DOHH2 (cell line): ENCODE measurements around the gene KIF26A.

ENCODE experiments used
- H3F3A ChIP-seq: fragments of 200-600 bp; sonication (generic), shearing (Covaris generic); 2 replicates; pipeline ENCODE4 v1.6.0; 2016; ENCODE audit warnings: antibody characterized with exemption, mild to moderate bottlenecking; ENCODE audit not compliant: control insufficient read depth, insufficient read depth
- H3K27ac ChIP-seq: fragments of 200-600 bp; sonication (generic); 2 replicates; pipeline ENCODE4 v1.5.1; 2014; ENCODE audit warnings: low read depth, mild to moderate bottlenecking, low read length, moderate library complexity
- H3K27me3 ChIP-seq: fragments of 200-600 bp; sonication (generic); 2 replicates; pipeline ENCODE4 v1.6.1; 2014; ENCODE audit warnings: mild to moderate bottlenecking, low read length, mixed read lengths; ENCODE audit not compliant: control insufficient read depth
- H3K36me3 ChIP-seq: fragments of 200-600 bp; sonication (generic); 2 replicates; pipeline ENCODE4 v1.6.1; 2014; ENCODE audit warnings: mild to moderate bottlenecking, low read length, moderate library complexity, mixed read lengths; ENCODE audit not compliant: control insufficient read depth
- H3K4me1 ChIP-seq: fragments of 200-600 bp; sonication (generic); 2 replicates; pipeline ENCODE4 v1.6.1; 2014; ENCODE audit warnings: mild to moderate bottlenecking, low read length, mixed read lengths; ENCODE audit not compliant: control insufficient read depth
- H3K4me2 ChIP-seq: fragments of 200-600 bp; sonication (generic); 2 replicates; pipeline ENCODE4 v1.6.0; 2014; ENCODE audit warnings: mild to moderate bottlenecking, low read length, moderate library complexity
- H3K4me3 ChIP-seq: fragments of 200-600 bp; sonication (generic); 2 replicates; pipeline ENCODE4 v1.5.1; 2014; ENCODE audit warnings: mild to moderate bottlenecking, low read length, mixed read lengths
- H3K79me2 ChIP-seq: fragments of 200-600 bp; sonication (generic); 2 replicates; pipeline ENCODE4 v1.6.1; 2014; ENCODE audit warnings: mild to moderate bottlenecking, low read length, mixed read lengths; ENCODE audit not compliant: control insufficient read depth
- H3K9me2 ChIP-seq: fragments of 200-600 bp; sonication (generic); replicated peaks from 2 replicates; pipeline ENCODE4 v1.6.1; 2014; ENCODE audit warnings: mild to moderate bottlenecking, low read length, mixed read lengths; ENCODE audit not compliant: control insufficient read depth
- H3K9me3 ChIP-seq: fragments of 200-600 bp; sonication (generic); 2 replicates; pipeline ENCODE4 v1.6.1; 2014; ENCODE audit warnings: antibody characterized with exemption, low read length, mixed read lengths; ENCODE audit not compliant: control insufficient read depth, insufficient read depth
- H4K20me1 ChIP-seq: fragments of 200-600 bp; sonication (generic); 2 replicates; pipeline ENCODE4 v1.6.0; 2014; ENCODE audit warnings: low read depth, mild to moderate bottlenecking, antibody characterized with exemption, low read length, moderate library complexity; ENCODE audit not compliant: control insufficient read depth, insufficient read depth
- CTCF ChIP-seq: fragments of 200-600 bp; sonication (generic); IDR thresholded peaks from one replicate; pipeline ENCODE4 v1.5.1; 2014; ENCODE audit warnings: antibody characterized with exemption, mild to moderate bottlenecking, low read depth, low read length; ENCODE audit not compliant: poor library complexity, severe bottlenecking
- EZH2phosphoT487 ChIP-seq: fragments of 200-600 bp; sonication (generic); IDR thresholded peaks from 2 replicates; pipeline ENCODE4 v1.6.1; 2017; ENCODE audit warnings: borderline replicate concordance, mild to moderate bottlenecking, antibody characterized with exemption, low read length, moderate library complexity, mixed read lengths

The KIF26A gene

GRCh38 chr14:104139460-104140212 lies 1.2 kb downstream of the KIF26A start:
- H3K4me3 ChIP-seq = no peak overlapping the region
- no peaks in the 10 kb centered on the region for H3K27me3 ChIP-seq
- no peaks in the 10 kb centered on the region for H3K4me1 ChIP-seq

GRCh38 chr14:104140213-104140462 lies 1.8 kb downstream of the KIF26A start:
- no peaks in the 10 kb centered on the region for H4K20me1 ChIP-seq
- H3F3A ChIP-seq = no peaks in the 10 kb centered on the region
- H3K9me2 ChIP-seq = no peaks in the 10 kb centered on the region
- no peaks in the 10 kb centered on the region for H3K36me3 ChIP-seq
- H3K4me1 ChIP-seq = no peaks in the 10 kb centered on the region
- TF ChIP-seq EZH2phosphoT487 (no peak), CTCF (no peak)
- no peak overlapping the region for H3K4me2 ChIP-seq
- H3K27me3 ChIP-seq = no peaks in the 10 kb centered on the region
- H3K4me3 ChIP-seq = no peak overlapping the region
- H3K27ac ChIP-seq = no peak overlapping the region
- H3K9me3 ChIP-seq = no peaks in the 10 kb centered on the region; the same call in 1 of the 2 replicates
- no peaks in the 10 kb centered on the region for H3K79me2 ChIP-seq

More at GRCh38 chr14:104139460-104140212, 1.2 kb downstream of the KIF26A start:
- Histone ChIP-seq H3K27ac (no peak overlapping the region), H3K36me3 (no peaks in the 10 kb centered on the region), H3K9me2 (no peaks in the 10 kb centered on the region), H3K79me2 (no peaks in the 10 kb centered on the region), H4K20me1 (no peaks in the 10 kb centered on the region), H3F3A (no peaks in the 10 kb centered on the region), H3K9me3 (no peaks in the 10 kb centered on the region; the same call in 1 of the 2 replicates), H3K4me2 (no peak overlapping the region)
- TF ChIP-seq CTCF (no peak), EZH2phosphoT487 (no peak)

GRCh38 chr14:104140463-104141331 lies 2.3 kb downstream of the KIF26A start:
- Histone ChIP-seq H3K27me3 (no peaks in the 10 kb centered on the region), H3K79me2 (no peaks in the 10 kb centered on the region), H3K4me1 (no peaks in the 10 kb centered on the region), H3K9me3 (no peaks in the 10 kb centered on the region), H4K20me1 (no peaks in the 10 kb centered on the region), H3K9me2 (no peaks in the 10 kb centered on the region), H3K36me3 (no peaks in the 10 kb centered on the region), H3K27ac (no peak overlapping the region), H3F3A (no peaks in the 10 kb centered on the region), H3K4me3 (no peak overlapping the region), H3K4me2 (no peak overlapping the region)
- no peak for TF ChIP-seq EZH2phosphoT487
- no peak for TF ChIP-seq CTCF
